NOMO-1 treated with dmso at 0.1 percent for 144 hours (cell line): ENCODE results near the gene NEO1.
"Not testable (repeated sequence)": the region's sequence is repeated elsewhere in the genome, so short reads cannot be mapped to it uniquely, and the experiment has no call there.

Experiments used
- DNase-seq: peaks from one replicate; lab custom pipeline; 2025; ENCODE audit not compliant: unreplicated experiment; lab: John Stamatoyannopoulos, UW

Gene NEO1

DNA sequence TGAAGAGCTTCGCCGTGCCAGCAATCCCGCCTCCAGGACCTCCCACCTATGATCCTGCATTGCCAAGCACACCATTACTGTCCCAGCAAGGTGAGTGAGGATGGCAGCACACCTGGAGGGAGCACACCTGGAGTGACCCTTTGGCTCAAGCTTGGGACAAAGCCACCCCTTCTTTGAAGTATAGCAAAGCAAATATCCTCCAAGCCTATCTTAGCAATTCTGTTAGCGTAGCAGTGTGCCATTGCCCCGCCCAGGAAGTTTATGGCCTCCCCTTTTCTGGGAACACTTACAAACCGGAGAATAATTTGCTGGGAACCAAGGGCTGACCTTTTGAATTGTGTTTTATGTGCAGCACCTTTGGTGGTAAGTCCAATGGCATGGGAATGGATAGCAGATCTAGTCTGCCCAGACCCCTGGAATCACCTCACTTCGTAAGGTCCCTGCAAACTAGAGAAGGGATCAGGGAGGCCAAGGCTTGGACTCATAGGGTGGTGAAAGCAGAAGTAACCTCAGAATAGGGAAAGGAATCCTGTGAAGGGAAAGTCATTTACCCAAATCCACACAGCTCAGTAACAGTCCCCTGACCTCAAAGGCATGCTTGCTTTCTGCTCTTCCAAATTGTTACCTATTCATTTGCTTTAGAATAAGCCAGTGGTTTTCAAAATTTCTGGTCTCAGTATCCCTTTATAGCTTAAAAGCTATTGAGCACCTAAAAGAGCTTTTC, 246.4 kb downstream of the NEO1 start:
- DNase-seq, result no peak

DNA sequence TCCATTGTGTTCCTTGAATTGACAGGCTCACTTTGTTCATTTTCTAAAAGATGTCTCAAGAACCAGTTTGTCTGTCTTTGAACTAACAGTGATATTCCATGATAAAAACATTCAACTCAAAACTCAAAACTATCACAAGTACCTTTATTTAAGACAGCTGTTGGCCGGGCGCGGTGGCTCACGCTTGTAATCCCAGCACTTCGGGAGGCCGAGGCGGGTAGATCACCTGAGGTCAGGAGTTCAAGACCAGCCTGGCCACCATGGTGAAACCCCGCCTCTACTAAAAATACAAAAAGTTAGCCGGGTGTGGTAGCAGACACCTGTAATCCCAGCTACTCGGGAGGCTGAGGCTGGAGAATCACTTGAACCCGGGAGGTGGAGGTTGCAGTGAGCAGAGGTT, 248.0 kb downstream of the NEO1 start:
- not testable (repeated sequence) for DNase-seq

DNA sequence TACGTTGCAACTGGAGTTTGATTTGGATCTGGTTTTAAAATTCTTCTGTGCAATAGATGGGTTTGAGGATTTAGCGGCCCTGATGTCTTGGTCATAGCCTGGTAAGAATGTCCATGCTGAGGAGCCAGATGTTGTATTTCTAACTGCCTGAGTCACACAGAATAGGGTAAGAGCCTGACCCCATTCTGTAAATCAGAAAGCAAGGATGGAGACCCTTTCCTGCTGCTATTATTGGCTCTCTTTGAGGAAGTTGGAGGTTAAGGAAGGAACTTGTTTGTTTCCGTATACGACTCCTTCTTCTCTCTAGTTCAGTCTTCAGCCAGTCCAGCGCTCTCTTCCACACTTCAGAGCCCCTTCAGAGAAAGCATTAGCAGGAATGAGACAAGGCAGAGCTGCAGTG, 251.4 kb downstream of the NEO1 start:
- peak; percentile 29 for DNase-seq

DNA sequence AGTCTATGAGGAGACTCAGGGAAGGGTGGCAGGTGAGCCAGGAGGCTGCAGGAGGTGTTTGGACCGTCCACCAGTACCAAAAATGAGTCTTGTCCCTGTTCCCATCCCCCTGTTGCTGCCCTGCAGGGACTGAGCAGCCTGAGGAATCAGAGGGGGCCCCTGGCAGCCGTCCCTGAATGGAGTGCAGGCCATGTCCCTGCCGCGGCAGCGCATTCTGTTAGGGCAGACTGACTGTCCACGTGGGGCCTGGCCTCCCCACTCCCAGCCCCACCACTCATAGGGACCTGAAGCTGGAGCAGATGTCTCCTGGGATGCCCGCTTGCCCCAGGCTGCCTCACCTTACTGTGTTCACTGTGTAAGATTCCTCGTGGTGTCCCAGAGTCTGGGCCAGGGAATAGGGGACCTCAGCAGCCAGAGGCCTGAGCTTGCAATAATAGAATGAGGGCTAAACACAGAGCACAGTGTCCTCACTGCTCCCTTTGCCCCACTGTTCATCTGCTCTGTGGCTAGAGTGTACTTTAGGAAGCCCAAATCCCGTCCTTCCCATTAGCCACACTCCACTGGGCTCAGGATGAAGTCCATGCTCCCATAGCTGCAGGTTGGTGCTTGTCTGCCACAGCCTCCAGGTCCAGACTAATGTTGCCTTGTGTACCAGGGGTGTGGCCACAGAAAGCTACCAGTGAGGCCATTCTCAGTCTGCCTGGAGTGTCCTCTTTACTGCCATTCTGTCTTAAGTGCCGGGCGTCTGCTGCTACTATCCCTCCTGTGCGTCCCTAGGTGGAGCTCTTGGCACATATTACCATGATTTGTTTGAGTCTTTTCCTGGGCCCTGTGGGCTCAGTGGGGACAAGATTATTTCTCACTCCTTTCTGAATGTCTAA, 253.3 kb downstream of the NEO1 start:
- peak; percentile 79 for DNase-seq

DNA sequence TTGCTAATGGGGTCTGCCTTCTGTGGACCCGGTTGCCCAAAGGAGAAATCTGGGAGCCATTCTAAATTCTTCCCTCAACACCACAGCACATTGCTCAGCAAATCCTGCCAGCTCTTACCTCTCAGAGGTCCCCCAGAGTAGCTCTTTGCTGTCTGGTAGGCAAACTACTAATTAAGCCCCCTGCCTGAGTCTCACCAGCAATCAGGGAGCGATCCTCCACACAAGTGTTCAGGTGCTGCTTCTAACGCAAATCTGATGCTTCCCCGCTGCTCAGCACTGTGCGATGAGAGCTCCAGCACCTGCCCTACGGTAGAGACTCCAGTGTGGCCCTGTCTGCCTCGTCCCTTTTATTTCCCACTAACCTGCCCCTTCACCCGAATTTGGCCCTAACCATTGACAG, 256.0 kb downstream of the NEO1 start:
- DNase-seq, result no peak

DNA sequence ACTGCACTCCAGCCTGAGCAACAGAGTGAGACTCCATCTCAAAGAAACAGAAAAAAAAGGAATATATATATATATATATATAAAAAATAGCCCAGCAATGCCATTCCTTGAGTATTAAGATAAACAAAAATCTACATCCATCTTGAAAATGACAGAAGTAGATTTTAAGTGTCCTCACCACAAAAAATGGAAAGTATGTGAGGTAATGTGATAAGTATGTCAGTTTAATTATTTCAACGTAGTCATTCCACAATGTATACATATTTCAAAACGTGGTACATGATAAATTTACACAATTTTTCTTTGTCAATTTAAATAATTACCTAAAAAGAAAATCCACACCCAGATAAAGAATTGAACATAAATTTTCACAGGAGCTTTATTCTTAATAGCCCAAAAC, 261.6 kb downstream of the NEO1 start:
- DNase-seq, result no peak

DNA sequence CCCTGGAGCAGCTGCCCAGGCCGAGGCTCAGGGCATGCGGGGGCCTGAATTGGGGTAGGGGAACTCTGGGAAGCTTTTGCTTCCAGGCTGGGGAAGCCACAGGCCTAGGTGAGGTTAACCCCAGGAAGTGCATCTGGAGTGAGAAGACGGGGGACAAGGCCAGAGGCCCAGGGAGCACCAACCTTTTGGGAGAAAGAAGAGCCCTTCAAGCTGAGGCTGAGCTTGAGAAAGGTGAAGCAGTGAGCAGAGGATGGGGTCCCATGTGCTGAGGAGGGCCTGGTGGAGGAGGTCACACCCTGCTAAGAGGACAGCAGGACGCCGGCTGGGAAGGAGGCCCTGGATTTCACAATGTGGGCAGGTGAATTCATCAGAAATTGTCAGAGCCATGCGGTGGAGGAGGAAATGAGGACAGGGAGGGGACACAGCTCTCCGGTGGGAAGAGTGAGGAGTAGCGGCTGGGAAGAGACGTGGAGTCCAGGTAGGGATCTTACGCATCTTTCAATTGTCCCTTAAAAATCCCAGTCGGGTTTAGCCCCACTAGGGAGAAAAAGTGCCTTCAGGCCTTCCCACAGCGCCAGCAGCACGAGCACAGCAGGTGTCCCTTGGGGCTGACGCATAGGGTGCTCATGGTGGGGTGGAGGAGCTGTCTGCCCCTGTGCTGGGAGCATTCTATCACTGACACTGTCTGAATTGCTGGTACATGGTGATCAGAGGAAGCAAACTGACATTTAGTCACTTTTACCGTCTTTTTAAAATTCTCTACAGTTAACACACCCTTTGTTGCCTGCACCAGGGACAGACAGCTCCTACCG, 265.6 kb downstream of the NEO1 start:
- no peak for DNase-seq

DNA sequence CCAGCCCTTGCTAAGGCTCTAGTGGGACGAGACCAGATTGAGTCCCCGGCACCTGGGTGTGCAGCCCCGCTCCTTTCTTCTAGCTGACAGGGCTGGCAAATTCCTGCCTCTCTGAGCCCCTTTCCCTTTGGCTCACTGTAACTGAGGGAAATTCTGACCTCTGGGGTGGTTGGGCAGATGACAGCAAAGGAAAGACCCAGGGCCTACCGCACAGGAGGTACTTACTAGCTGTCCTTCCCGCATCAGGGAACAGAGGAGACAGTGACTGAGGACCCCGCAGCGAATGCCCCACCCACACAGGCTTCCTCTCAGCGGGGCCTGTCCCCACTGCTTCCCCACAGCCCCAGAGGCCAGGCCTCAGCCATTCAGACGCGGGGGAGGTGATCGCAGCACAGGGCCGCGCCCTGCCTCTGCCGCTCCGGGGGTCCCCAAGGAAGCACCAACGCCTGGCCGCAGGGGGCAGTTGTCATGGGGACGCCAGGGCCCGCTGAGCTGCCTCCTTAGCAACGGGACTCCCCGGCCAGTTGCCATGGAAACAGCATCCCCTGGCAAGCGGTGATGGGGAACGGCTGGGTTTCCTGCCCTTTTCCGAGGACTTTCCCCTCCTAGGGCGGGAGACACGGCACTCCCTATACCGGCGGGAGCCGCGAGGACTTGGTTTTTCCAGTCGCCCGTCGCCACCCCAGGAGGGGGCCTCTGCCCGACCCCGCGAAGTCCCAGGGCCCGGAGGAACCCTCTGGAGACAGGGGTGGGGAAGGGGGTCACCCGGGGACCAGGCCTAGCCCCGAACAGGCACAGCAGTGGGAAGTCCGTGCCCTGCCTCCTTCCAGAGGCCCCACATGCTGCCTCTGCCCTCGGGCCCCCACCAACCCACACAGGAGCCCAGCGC, 266.4 kb downstream of the NEO1 start:
- no peak for DNase-seq

DNA sequence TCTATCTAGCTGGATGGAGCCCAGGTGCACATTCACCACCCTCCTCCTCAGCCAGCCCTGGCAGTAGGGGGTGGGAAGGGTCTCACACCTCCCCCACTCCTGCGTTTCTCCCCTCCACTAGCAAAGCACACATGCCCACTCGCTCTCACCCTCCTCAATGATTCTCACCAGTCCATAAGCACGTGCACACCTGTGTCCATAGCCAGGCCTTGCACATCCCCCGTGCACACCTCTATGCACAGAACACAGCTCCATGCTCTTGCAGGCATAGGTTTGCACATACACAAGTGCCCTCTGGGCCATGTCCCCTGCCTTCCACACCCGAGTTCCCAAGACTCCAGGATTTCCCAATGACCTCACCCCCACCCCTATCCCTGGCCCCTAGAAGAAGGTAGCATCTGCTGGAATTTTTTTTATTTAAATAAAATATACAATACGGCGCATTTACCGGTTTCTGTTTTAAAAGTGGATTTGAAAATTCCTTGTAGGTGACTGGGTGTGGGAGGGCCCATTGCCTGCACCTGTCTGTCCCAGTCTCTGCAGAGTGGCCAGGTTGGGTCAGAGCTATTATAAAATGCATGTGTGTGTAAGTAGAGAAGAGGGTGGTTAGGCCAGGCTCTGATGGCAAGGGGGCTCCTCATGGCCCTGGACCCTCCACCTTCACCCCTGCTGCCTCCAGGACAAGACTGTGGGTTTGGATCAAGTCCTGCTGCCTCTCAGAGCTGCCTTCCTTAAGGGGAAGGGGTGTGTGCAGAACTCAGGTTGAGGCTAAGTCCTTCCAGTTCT, 267.4 kb downstream of the NEO1 start:
- no peak for DNase-seq

DNA sequence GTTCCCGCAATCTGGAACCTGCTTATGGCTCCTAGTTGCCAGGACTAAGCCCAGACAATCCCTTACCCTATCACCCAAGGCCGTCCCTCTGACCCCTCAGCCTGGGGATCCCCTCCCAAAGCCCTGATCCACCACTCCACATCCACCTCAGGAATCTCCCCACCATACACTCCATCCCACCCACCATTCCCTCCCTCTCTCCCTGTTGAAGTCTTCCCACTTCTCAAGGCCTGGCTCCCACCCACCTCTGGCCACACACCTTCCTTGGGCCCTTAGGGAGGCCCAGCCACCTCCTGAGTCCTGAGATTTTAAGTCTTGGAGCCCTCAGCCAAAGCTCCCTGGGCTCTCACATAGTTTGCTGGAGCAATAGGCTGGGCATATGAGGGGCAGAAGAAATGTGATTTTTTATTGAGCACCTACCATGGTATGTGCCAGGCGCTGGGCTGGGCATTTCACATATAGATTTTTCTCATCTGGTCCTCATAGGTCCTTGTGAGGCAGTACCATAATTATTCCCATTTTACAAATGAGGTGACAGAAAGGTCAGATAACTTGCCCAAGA, 268.4 kb downstream of the NEO1 start:
- DNase-seq, result no peak

DNA sequence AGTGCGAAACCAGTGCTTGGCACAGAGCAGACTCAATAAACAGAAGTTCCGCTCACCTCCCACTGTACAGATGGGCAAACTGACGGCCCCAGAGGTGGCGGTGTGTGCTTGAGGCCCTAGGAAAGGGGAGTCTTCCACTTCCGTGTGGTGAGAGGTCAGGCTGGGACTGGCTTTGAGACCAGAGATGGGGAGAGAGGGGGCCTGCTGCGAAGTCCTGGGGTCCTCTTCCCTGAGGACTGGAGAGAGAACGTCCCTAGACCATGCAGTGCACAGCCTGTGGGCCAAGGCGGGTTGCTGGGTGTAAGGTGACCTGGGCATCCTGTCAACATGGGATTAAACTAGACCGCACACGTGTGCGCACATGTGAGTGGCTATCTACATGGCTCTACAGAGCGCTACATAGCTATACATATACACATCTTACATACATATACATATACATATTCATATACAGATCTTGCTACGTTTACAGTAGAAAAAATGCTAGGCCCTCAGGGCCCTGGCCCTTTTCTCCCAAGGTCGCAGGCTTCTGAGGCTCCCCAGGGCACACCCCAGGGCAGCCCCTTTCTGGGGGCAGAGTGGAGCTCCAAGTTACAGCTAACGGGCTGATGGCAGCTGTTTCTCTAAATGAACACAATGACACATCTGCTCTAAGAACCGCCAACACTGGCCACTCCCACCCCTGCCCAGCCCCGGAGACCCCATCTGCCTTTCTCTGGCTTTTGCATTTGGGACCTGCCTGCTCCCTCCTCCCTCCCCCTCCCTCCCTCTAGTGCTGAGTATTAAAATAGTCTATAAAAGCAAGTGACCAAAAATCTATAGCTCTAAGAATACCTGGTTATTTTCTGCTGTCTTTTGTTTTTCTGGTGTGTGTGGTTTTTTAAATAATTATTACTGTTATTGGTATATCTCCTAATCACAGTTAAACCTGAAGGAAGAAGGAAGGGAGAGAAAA, 269.5 kb downstream of the NEO1 start:
- no peak for DNase-seq

DNA sequence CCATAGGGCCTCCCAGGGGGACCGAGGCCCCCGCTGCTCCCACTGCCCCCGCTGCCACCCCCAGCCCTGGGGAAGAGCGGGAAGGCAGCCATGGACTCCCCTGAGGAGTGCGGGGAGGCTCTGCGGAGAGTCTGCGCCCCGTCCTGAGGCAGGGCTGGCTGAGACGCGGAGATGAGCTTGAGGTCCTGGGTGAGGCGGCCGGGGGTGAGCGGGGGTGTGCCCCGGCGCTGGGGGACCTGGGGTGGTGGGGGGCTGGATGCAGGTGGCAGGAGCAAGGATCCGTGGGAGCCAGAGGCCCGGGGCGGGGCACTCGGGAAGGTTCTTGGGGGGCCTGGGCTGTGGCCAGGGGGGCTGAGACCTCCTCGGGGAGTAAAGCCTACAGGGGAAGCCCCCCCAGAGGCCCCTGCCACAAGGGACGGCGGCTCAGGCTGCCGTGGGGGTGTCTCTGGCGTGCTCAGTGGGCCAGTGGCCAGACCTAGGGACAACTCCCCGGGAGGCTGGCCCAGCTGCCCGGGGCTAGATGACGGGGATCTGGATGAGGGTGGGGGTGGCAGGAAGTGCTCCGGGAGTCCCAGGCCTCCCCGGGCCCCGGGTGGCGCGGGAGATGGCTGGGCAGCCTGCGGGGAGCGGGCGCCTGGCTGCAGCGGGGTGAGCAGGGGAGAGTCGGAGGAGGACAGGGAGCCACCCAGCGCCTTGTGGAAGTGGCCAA, 270.6 kb downstream of the NEO1 start:
- DNase-seq, result no peak

DNA sequence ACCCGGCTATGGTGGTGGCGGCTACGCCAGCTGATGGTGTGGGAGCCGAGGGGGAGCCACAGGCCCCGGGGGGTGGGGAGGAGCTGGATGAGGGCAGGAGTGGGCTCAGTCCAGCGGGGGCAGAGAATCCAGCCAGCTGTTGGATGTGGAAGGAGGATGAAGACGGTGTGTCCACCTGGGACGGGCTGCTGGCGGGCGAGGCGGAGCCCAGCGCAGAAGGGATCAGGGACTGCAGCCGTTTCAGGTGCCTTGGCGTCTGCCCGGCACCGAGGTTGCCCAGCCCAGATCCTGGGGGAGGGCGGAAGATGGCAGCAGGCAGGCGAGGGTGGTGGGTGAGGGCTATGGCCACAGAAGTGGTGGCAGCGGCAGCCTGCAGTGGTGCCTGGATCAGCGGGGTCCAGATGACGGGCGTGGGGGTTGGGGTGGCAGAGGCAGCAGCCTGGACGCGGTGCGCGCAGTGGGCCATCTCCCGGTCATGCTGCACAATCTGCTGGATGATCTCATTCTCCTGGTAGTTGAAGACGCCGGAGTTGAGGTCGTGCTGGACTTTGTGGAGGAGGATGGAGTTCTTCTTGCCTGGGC, 271.2 kb downstream of the NEO1 start:
- DNase-seq, result no peak

DNA sequence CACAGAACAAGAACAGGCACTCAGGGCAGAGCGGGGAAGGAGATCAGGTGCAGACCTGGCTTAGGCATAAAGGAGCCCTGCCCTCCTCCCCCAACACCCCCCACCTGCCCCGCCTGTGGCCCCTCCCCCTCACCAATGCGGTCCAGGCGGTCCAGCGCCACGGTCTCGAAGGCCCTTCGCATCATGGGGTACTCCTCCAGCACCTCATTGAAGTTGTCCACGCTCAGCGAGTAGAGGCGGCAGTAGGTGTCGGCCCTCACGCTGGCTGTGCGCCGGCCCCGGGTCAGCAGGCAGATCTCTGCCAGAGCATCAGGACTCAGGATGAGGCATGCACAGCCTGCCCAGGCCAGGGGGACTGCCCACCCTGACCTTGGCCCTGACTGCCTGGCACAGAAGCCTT, 271.7 kb downstream of the NEO1 start:
- no peak for DNase-seq

DNA sequence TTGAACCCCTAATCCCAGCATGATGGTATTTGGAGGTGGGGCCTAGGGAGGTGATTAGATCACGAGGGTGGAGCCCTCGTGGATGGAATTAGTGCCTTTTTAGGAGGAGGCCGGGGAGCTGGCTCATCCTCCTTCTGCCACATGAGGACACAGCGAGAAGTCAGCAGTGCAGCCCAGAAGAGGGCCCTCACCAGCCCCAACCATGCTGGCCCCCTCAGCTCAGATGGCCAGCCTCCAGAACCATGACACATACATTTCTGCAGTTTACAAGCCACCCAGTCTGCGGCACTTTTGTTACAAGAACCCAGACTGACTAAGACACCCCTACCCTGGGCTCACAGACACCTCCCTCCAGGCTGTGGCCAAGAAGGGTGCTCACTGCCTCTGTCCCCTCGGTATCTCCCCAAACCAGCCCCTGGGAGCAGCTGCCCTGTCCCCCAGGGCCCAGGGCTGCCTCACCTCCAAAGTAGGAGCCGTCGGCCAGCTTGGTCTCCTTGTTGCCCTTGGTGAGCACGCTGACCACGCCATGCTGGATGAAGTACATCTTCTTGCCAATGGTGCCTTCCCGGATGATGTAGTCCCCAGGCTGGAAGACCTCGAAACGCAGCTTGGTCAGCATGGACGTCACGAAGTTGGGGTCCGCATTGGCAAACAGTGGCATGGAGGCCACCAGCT, 272.4 kb downstream of the NEO1 start:
- DNase-seq, result no peak

DNA sequence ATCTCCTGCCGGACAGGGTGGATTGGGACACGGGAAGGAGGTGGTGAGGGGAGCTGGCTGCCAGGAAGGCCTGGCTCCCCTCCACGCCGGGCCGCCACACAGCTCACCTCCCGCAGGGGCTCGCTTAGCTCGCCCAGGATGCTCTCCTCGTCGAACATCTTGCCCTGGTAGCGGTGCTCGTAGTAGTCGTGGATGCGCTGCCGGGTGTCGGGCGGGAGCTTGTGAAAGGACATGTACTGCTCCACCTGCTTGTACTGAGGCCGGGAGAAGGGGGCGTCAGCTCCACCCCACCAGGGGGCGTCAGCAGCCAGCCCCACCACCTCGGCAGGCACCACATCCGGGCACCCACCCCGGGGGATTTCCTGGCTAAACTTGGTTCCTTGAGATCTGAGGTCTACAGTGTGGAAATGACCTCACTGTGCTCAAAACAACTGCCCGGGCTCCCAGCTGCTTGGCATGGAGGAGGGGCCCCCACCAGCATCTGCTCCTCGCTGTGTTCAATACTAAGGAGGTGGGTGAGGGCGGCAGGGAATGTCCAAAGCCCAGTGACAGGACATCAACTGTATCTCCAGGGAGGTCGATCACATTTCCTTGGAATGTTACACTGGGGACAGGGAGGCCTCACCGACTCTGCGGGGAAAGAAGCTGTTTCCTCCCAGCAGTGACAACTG, 273.1 kb downstream of the NEO1 start:
- DNase-seq, result no peak
